Stimulated activated CD8-positive, alpha-beta memory T cell treated with anti-CD3 and anti-CD28 coated beads, Interleukin-7, amount 100 ng/mL, for 4 hours (primary cell): ENCODE data around the gene FASLG.
A peak's percentile ranks its signal among the peaks of the same experiment; 100 is the strongest.

Source experiments
- DNase-seq, 2 donors: peaks; one replicate each; pipeline ENCODE4 v3.0.0-alpha.2; 2020; ENCODE audit warnings: low read depth in 2 of 2

FASLG gene

DNA sequence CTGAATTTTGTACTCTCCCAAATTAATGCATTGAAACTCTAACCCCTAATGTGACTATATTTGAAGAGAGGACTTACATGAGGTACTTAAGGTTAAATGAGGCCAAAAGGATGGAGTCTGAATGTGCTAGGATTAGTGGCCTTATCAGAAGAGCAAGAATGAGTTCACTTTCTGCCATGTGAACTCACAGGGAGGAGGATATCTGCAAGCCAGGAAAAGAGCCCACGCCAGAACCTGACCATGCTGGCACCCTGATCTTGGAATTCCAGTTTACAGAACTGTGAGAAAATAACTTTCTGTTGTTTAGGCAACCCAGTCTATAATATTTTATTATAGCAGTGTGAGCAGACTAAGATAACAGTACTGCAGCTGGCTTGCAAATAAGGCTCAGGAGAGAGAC, 12.2 kb upstream of the FASLG start:
- no peak for DNase-seq

DNA sequence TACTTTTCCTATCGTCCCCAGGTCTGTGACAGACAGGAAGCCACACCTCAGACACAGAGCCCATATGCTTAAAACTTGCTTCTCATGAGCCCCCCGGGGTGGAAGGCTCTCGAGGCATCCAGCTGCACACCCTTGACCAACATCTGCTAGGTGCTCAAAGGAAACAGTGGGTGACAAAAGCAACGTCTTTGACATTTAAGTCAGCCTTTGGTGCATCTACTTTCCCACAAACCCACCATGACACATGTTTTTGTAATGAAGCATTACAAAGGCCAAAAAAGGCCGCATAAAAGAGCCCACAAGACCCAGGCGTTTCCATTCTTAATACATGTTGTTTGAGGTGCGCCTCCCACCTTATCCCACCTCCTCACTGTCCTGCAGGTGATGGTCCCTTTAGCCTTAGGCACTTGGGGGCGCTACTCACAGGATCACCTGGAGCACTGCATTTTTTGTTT, 11.8 kb upstream of the FASLG start:
- DNase-seq = peak in 1 of 2 donors; percentile 31

DNA sequence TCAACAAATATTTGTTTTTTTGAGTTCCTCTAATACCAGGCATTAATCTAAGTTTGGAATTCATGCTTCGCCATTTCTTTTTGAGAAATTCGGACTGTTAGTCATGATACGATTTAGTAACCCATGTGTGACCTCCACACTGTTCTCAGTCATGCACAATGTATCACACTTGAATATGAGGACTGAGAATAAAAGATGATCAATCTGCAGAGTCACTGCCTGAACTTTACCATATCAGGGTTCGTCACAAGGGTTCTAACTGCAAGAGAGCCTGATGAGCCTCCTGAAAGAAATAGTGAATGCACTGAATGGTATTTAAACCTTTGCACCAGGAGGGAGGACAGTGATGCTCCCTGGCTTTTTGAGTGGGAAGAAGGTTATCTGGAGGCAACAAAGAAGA, 10.9 kb upstream of the FASLG start:
- DNase-seq = no peak

DNA sequence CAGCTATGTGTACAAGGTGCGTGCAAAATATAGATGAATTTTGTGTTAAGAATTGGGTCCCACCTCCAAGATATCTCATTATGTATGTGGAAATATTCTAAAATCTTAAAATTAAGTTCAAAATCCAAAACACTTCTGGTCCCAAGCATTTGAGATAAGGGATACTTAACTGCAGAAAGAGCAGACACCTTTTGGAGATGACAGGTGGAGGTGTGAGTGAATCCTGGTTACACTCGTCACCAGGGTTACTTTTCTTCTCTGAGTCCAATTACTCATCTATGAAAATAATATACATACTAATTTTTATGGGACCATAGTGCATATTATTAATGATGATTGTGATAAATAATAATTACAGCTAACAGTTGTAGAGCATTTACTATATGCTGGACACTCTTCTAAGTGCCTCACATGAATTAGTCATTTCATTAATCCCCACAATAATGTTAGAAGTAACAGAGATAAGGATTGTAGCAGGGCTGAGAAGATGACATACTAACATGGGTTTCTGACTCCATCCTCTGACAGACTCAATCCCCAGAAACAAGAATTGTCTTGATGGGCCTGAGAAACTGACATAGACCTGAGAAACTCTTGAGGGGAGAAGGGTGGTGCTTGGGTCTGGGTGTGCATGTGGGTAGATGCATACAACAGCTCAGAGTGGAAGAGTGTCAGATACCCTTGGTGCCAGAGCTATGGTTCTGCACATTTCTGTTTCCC, 8.3 kb upstream of the FASLG start:
- DNase-seq = no peak

DNA sequence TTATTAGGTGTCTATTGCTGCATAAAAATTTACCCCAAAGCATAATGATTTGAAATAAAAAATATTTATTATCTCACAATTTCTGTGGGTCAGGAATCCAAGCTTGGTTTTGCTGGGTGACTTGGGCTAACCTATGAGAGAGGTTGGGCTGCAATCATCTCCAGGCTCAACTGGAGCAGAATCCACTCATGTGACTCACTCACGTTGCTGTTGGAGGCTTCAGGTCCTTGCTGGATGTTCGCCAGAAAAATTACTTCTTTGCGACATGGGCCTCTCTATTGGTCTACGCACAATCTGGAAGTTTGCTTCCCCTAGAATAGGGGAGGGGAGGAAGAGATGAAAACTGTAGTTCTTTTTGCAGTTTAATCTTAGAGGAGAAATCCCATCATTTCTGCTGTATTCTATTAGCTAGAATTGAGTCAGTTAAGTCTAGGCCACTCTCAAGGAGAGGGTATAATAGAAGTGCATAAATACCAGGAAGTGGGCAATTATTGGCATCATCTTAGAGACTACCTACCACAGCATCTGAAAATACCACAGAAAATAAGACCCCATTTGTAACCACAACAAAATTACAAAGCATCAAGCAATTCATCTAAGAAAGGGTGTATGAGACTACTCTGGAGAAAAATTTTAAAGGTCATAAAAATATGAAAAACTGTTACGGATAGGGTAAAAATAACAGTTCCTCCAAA, 5.7 kb upstream of the FASLG start:
- no peak for DNase-seq

DNA sequence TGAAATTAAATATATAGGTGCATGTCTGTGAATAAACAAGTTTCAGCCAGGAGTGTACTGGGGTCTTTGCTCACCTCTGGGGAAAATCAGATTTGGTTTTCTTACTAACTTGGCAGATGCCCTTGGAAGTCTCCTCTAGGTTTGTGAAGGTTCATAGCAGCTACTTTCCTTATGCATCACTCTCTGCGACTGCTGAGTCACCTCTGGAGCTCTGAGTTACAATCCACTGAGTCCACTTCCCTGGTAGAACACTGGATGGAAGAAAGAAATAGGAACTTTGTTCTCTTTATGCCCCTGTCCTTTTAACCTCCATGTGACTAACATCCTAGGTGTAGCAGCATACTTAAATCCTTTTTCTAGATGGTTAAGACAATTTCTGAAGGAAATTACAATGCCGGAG, 4.4 kb upstream of the FASLG start:
- DNase-seq = no peak

DNA sequence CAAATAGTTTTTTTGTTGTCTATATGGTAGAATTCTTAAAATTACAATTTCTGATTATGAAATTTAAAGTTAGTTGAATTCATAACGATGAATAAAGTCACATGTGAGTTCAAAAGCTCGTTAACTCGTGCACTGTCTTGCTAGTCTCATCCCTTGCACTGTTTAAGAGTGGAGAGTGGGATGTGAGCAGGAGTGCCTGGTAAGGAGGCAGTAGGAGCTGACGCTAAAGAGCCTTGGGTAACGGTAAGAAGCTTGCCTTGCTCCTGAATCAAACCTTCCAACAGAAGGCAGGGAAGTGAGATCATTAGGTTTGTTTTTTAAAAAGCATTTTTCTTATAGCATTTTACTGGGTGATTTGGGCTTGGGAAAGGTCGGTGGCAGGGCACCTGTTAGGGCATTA, 2.3 kb upstream of the FASLG start:
- no peak for DNase-seq

DNA sequence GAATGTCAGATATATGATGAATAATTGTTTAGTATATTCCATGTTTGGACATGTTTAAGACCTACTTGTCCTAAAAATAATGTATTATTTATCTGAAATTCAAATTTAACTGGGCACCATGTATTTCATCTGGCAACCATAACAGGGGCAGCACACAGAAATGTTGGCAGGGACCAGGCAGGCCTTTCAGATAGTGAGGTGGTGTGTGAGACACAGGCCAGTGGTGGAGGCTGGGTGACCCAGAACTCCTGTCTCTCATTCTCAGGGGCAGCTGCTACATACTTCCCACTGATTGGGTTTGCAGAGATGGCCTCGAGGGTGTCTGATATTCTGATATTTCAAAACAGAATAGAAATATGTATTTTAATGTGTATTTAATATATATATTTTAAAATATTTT, 1.3 kb upstream of the FASLG start:
- DNase-seq = no peak

DNA sequence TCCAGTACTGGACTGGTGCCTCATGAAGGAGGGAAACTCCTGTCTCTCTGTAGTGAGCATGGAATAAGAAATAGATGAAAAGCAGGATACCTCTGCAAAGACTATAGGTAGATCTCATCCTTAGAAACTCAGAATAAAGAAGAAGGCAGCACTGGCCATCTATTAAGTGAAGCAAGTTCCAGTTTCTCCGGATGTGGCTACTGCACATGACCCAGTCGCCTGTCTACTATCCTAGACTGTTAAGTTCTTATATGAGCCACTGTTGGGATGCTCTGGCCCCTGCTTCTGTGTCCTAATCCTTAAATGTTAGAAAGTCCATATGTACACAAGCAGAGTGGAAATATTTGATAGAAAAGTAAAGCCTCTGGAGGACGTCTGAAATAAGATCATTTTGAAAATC, 2.2 kb downstream of the FASLG start:
- DNase-seq = no peak

DNA sequence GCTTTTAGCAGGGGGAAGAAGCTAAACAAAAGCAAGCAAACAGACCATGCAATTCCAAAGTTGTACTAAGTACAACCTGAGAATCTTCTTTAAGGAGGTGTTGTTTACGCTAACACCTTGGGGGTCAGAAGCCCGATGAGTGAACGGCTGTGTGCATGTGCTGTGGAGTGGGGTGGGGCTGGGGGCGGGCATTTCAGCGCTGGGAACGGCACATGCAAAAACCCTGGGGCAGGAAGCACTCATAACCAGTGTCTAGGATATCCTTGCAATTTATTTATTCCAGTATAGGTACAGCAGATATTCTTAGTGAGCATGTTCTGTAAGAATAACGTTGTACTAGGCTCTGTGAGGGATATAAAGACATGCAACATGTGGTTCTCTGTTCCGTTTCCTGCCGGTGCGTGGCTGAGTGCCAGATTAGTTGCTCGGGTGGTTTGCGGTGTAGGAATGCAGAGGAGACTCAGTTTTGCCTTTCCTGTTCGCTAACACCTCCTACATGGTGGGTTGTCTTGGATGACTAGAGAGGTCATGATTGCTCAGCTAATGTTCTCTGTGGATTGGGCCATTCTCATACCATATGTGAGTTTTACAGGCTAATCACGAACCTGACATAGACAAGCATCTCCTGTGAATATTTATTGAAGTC, 3.7 kb downstream of the FASLG start:
- DNase-seq = peak; percentile 83 to 92

DNA sequence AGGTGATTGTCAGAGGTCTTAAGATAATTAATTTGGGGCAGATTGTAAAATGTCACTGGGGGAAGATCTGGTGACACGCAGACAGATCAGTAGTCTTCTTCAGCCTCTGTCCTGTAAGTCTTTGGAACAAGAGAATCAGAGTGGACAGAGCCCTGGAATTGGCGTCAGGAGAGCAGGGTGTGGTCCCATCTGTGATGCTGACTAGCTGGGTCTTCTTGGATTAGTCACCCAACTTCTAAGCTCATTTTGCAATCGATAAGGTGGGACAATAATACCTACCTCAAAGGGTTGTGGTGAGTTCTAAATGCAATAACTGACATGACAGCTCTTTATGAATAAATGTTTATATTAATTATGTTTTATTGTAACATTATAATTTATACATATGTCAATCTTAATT, 4.8 kb downstream of the FASLG start:
- no peak for DNase-seq

DNA sequence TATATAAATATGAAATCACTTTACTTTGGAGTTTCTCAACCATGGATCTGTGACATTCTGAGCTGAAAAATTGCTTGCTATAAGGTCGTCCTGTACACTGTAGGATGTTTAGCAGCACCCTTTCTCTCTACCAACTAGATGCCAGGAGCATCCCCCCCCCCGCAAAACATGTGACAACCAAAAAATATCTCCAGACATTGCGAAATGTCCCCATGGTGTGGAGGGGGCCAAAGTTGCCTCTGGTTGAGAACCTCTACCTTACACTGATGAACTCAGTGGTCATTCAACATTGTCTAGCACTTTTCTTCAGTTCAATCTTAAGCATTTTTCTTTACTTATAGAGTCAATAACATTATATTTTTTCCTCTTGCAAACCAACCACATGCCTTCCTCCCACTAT, 9.2 kb downstream of the FASLG start:
- no peak for DNase-seq

DNA sequence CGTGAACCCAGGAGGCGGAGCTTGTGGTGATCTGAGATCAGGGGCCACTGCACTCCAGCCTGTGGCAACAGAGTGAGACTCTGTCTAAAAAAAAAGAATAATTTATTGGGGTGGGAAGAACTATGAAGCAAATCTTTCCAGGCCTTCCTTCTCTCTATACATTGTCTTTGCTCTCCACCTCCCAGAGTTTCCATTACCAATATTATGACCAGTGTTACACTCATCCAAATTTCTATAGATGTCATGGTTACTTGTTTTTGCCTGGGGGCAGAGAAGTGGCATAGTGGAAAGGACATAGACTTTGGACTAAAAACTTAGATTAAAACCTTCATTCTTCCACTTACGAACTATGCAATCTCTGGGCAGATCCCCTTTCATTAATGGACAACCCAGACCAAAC, 10.1 kb downstream of the FASLG start:
- no peak for DNase-seq

DNA sequence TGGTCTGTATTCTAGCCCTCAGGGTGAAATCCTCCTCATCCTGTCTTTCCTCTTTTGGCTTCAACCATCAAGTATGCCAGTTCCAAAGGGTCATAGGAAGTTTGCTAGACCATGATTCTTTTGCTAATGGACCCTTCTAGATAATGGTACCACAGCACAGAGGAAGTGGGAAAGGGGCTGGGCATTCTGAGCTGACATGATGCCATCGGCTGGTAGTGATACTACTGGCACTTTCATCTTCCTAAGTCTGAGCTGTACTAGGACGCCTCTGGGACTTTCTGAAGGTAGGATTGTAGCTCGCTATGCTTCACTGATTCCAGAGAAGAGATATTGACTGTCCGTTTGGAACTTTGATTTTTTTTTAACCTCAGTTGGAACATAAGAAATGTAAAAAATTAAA, 11.4 kb downstream of the FASLG start:
- DNase-seq = no peak

DNA sequence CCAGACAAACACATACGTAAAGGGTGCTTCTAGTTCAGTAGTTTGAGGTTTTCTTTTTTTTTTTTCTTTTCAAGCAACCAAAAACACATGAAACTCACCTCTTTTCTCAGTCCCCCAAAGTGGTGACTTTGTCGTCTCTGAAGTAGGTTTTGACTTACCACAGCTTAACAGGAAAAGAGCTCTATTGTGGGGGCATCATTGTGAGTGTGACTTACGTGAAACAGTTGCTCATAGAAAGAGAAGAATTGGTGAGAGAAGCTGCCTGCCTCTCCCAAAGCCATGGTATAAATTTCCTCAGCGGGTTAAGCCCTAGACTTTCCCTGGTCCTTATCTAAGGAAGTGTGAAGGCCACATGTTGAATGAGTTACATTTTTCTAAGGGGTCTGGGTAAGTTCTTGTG, 11.9 kb downstream of the FASLG start:
- peak in 1 of 2 donors; percentile 38 for DNase-seq

DNA sequence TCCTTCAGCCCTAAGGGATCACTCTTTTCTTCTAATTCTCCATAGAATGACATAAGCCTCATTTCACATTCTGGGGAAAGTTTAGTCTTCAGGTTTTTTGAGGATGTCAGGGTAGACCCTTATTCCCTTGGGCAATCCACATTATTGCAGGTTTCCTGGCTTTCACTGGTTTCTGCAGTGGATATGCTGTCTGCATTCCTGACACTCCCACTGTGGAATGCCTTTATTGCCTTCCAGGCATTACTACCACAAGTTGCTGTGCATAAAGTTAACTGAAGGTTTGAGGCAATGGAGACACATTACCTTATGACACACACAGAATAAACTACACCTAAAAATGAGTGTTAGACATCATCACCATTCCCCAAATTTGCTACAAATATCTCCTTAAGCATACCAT, 12.7 kb downstream of the FASLG start:
- no peak for DNase-seq

DNA sequence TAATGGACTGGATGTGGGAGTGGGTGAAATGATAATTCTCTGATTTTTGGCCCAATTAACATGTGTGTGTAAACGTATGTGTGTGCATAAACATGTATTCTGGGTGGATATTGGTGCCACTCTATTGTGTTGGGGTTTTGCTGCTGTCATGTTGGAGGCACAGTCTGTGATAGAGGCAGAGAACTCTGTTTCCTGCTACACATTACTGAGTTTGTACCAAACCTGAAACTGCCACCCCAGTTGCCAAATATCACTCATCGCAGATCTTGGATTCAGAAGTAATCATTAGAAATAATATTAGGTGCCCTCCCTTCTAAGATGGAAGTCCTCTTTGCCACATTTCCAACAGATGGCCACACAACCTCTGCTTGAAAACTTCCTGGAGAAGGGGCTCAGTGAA, 13.8 kb downstream of the FASLG start:
- no peak for DNase-seq

DNA sequence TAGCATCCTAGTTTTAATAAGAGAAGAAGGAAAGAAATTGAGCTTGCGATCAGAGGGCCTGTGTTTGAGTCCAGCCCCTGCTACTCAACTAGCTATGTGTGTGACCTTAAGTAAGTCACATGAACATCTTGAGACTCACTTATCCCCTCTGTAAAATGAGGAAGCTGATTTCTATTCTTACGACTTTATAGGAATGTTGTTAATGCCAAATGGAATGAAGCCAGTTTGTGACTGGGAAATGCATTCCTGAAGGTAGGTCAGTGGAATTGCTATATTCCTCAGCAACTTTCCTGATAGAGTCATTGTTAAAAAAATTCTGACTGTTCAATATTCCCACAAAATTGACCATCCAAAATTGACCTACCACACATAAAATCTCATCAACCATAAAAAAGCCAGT, 14.9 kb downstream of the FASLG start:
- no peak for DNase-seq

DNA sequence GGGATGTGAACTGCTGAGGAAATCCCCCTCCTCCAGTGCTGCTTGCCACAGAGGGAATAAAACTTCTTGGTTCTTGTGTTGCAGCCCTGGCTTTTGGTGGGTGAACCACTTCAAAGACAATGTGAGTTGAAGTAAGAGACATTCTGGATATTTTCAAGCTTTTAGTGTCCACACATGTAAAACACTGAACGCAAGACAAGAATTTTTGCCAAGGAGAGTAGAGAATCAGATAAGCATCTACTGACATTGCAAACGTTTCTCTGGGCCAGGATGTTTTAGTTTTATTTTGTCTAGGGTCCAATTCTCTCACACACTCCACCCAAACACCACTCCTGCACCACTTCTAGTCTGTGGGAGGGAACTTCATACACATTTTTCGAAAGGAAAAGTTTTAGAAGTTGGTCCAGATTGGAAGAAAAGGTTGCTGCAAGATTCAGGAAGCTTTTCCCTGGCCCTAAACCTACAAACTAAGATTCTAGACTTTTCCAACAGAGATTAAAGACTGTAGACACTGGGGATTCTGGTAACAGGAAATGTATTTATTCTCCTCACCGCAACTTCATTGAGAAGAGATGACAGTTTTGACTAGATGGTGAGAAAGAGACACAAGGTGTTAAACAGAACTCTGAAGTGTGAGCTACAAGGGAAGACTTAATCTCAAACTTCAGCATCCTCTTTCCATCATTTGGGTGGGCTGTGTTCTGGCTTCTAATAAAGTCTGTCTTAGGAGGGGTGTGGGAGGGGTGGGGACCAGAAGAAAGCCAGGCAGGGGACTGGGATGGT, 16.1 kb downstream of the FASLG start:
- no peak for DNase-seq

DNA sequence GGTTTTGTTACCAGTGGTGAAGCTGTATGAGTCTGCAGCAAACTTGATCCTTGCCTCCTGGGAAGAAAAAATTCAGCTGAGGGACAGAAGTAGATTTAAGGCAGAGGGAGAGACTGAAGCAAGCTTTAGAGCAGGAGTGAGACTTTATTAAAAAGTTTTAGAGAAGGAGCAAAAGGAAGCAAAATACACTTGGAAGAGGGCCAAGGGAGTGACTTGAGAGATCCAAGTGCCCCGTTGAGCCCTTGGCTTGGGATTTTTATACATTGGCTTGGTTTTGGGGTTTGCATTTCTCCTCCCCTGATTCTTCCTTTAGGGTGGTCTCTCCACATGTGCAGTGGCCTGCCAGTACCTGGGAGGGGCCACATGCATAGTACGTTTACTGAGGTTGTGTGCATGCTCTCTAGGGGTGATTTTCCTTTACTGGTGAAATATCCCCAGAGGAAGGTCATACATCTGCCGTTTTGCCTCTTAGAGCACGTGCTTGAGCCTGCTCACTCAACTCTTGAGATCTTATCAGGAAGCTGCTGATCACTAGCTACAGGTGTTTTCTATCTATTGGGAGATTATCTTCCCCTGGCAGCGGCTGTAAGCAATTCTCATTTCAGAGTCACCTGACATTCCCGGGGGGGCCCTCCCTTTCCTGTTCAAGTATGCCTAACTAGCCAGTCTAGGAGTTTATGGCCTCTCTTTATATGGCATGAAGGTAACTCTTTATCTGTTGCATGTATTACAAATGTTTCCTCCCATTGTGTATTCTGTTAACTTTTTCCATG, 20.3 kb downstream of the FASLG start:
- no peak for DNase-seq

DNA sequence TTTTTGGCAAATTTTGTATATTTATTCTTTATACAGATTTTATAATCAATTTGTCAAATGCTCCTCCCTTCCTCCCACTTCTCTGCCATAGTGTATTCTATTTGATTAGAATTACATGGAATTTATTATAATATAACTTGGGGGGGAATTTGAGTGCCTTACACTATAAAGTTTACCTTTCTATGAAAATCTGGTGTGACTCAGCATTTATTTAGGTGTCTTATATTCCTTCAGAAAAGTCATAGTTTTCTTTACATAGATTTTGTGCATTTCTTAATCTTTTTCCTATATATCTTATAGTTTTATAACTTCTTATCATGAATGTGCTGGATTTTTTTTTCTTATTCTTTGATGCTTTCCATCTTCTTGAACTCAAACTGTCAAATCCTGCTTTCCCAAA, 21.3 kb downstream of the FASLG start:
- DNase-seq = no peak
